Psoas muscle (tissue), 8 donors: ENCODE results near the gene RANBP3L. TPM values are rescaled to one million over a fixed set of nuclear protein-coding genes. Genes with fewer than 3 reads are reported as not detected.
"Not testable (repeated sequence)": the region's sequence is repeated elsewhere in the genome, so short reads cannot be mapped to it uniquely, and the experiment has no call there.

ENCODE experiments used
- ATAC-seq, 4 donors: fragments of 200-7000 bp; cut with Tn5 transposase; one replicate each; pipeline ENCODE4 v1.9.1; 2020; ENCODE audit warnings: moderate library complexity in 3 of 4, mild to moderate bottlenecking in 2 of 4
- DNase-seq, 2 donors: peaks; one replicate each; pipeline ENCODE4 v3.0.0-alpha.2; 2020
- H3K27ac ChIP-seq: fragments of 200-600 bp; one replicate; pipeline ENCODE4 v1.8.0; 2022
- H3K27me3 ChIP-seq, 3 donors: fragments of 200-600 bp in 1 of 3; one replicate each; pipeline versions ENCODE4 v1.6.1 to v1.8.0; 2013 to 2022; ENCODE audit warnings: low read length in 2 of 3, mild to moderate bottlenecking in 2 of 3, moderate library complexity in 1 of 3; ENCODE audit not compliant: insufficient read depth in 3 of 3
- H3K36me3 ChIP-seq, 2 donors: fragments of 200-600 bp in 1 of 2; one replicate each; pipeline versions ENCODE4 v1.6.1 to v1.8.0; 2013 to 2022; ENCODE audit warnings: low read depth in 1 of 2, mild to moderate bottlenecking in 1 of 2, moderate library complexity in 1 of 2; ENCODE audit not compliant: insufficient read depth in 1 of 2
- H3K4me1 ChIP-seq: fragments of 200-600 bp; one replicate; pipeline ENCODE4 v1.8.0; 2022
- H3K4me3 ChIP-seq: fragments of 200-600 bp; one replicate; pipeline ENCODE4 v1.8.0; 2022; ENCODE audit warnings: mild to moderate bottlenecking
- H3K9me3 ChIP-seq: fragments of 200-600 bp; one replicate; pipeline ENCODE4 v1.8.0; 2022
- CTCF ChIP-seq: fragments of 200-600 bp; IDR thresholded peaks from one replicate; pipeline ENCODE4 v1.8.0; 2022; ENCODE audit warnings: antibody characterized with exemption
- WGBS, 3 donors: extraction: QIAGEN DNeasy Blood & Tissue Kit; methylation state at CpG; one replicate each; pipeline versions ENCODE4 v1.1.6 to v1.1.7; 2013; 5-methylcytosine and 5-hydroxymethylcytosine counted together
- intact Hi-C, 2 donors: fragments of 100-400 bp; cut with DNase I; formaldehyde crosslinking; loops; one replicate each; pipeline versions ENCODE4 v1.11.0 to v1.14.2; 2022
- polyA plus RNA-seq, 3 donors: library from polyadenylated mRNA; stranded (reverse); fragments of 200-250 nt; gene quantifications; one replicate each; pipeline ENCODE4 v1.2.3, GENCODE V29; 2013
- total RNA-seq, 4 donors: library from RNA; stranded (reverse); fragmentation: NEBNext Ultra II Directional in 2 of 4; extraction: Animal tissue kit (Norgen Biotek cat#: 25700) in 2 of 4; gene quantifications; one replicate each; pipeline versions ENCODE4 v1.2.1 to v1.2.4, GENCODE V29; 2021 to 2023
- donor health status: healthy with polysubstance abuse.
- donor health status: DM: no; HTN: no; CAD: no; lungs with moderate emphysema.
- donor health status: Bipolar disorder and iron deficiency.
- donor health status: healthy.
- donor health status: DM: yes; HTN: yes; CAD: no.
- donor health status: DM: no; HTN: no; CAD: no.
- donor health status: DM: no; HTN: no; CAD: no.
- donor health status: DM: yes; HTN: yes; CAD: no.

RANBP3L gene
- total and polyA plus RNA-seq, 7 donors: 0.04 to 0.58 (median 0.17) TPM; not detected in 2

- Histone ChIP-seq H3K27ac (no peak overlapping the region), H3K4me1 (peaks cover 24% of the 10 kb centered on the region), H3K27me3 (no peaks in the 10 kb centered on the region), H3K4me3 (no peak overlapping the region), H3K36me3 (no peaks in the 10 kb centered on the region), H3K9me3 (no peaks in the 10 kb centered on the region)
- intact Hi-C loops: no loop called here
- DNase-seq: no peak
- no peak for TF ChIP-seq CTCF
- ATAC-seq: no peak
- WGBS, 3 donors: 85 to 89% (median 86%) methylated on average over 3 of the region's 3 CpGs
Measured at GRCh38 chr5:36297653-36298052, 4.0 kb downstream of the RANBP3L start.

- no peak overlapping the region for H3K4me3 ChIP-seq
- 56 to 74% (median 57%) methylated on average over 2 of the region's 2 CpGs for WGBS, 3 donors
- intact Hi-C loops: no loop called here
- no peak overlapping the region for H3K27ac ChIP-seq
- no peaks in the 10 kb centered on the region for H3K9me3 ChIP-seq
- H3K27me3 ChIP-seq: no peaks in the 10 kb centered on the region
- DNase-seq: no peak
- TF ChIP-seq CTCF: no peak
- no peak for ATAC-seq
- H3K36me3 ChIP-seq: no peaks in the 10 kb centered on the region
- H3K4me1 ChIP-seq: no peaks in the 10 kb centered on the region
Measured at GRCh38 chr5:36285837-36286615, 15.7 kb downstream of the RANBP3L start.

GRCh38 chr5:36283775-36284174 lies 17.9 kb downstream of the RANBP3L start:
- H3K9me3 ChIP-seq, H3K27me3 ChIP-seq, DNase-seq, ATAC-seq, H3K4me3 ChIP-seq, H3K36me3 ChIP-seq, intact Hi-C loops, H3K27ac ChIP-seq, H3K4me1 ChIP-seq: not testable (repeated sequence)
- WGBS, 3 donors: 83 to 92% (median 90%) methylated on average over 3 of the region's 3 CpGs

- H3K27me3 ChIP-seq: no peaks in the 10 kb centered on the region
- 84 to 85% (median 85%) methylated on average over 2 of the region's 2 CpGs for whole genome bisulfite sequencing, 3 donors
- H3K4me1 ChIP-seq: peaks cover 6% of the 10 kb centered on the region
- H3K9me3 ChIP-seq: no peaks in the 10 kb centered on the region
- intact Hi-C loops: no loop called here
- no peak for ATAC-seq
- H3K4me3 ChIP-seq: no peak overlapping the region
- DNase-seq: no peak
- TF ChIP-seq CTCF: no peak
- no peak overlapping the region for H3K27ac ChIP-seq
- H3K36me3 ChIP-seq: no peaks in the 10 kb centered on the region
Measured at GRCh38 chr5:36281626-36282025, 20.1 kb downstream of the RANBP3L start.

GRCh38 chr5:36279054-36279698 lies 22.5 kb downstream of the RANBP3L start:
- Histone ChIP-seq H3K27ac (no peak overlapping the region), H3K27me3 (no peaks in the 10 kb centered on the region), H3K36me3 (no peaks in the 10 kb centered on the region), H3K4me3 (no peak overlapping the region), H3K9me3 (no peaks in the 10 kb centered on the region), H3K4me1 (peaks cover 16% of the 10 kb centered on the region)
- DNase-seq (no peak), ATAC-seq (no peak)
- intact Hi-C loops: loop anchor here in 1 of 2 donors (10.0 kb wide), 1 partner anchor 116 kb away; no protein-coding TSS in a partner anchor
- 48 to 74% (median 50%) methylated on average over 3 of the region's 3 CpGs for WGBS, 3 donors
- TF ChIP-seq CTCF: no peak
